Measurements from ENCODE around the gene WDR47.
"Not testable (repeated sequence)": the region's sequence is repeated elsewhere in the genome, so short reads cannot be mapped to it uniquely, and the experiment has no call there.

The WDR47 gene

DNA sequence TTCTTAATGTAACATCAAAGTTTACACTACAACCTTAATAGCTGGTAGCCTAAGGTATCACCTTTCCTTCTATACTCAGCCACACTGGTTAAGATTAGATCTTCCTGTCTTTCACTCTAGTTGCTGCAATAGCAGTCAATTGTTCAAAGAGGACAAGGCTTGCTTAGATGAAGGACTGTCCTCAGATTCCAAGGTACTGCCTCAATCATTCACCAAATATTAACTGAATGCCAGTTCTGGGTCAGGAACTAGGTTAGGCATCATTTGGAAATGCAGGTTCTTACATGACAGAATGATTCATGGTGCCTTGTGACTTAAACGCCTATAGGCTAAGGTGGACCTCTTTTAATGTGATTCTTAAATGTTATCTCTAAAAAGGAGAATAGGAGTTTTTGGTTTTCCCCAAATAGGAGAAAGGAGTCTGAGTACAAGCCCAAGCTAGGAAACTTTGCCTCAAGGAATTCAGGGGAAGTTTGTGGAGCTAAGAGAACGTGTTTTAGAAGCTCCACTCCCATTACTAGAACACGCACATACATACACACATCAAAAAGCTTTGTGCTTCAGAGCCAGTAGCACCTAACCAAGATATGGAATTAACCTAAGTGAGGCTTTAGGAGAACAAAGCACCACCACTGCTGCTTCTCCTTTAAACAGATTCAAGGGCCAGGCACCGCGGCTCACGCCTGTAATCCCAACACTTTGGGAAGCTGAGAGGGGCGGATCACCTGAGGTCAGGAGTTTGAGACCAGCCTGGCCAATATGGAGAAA lies 8.5 kb upstream of the WDR47 start:
- DNase-seq, result no peak

DNA sequence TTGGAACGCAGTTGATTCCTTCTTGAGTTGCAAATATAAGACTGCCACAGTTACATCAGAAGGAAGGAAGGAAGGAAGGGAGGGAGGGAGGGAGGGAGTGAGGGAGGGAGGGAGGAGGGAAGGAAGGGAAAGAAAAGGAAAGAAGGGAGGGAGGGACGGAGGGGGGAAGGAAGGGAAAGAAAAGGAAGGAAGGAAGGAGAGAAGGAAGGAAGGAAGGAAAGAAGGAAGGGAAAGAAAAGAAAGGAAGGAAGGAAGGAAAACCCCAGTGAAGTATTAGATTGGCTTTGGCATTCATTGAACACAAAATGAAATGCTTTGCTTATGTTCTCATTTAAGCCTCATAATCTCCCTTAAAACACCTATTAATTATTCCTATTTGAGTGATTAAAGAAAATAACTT lies 6.4 kb upstream of the WDR47 start:
- DNase-seq, result no peak

DNA sequence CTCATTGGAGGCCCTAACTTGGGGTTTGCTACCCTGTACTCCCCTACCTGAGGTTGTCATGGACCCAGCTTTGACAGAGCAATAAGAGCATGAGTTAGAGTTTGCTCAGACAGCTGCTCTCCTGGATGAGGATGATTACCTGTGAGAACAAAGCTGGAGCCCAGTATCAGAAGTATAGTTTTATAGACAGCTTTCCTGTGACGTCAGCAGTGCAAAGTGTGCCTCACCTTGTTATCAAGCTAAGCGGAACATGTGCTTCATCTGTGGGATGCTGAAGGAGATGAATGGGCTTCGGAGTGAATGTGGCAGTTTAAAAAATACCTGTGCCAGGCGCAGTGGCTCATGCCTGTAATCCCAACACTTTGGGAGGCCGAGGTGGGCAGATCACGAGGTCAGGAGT lies 5.4 kb upstream of the WDR47 start:
- no peak for DNase-seq

DNA sequence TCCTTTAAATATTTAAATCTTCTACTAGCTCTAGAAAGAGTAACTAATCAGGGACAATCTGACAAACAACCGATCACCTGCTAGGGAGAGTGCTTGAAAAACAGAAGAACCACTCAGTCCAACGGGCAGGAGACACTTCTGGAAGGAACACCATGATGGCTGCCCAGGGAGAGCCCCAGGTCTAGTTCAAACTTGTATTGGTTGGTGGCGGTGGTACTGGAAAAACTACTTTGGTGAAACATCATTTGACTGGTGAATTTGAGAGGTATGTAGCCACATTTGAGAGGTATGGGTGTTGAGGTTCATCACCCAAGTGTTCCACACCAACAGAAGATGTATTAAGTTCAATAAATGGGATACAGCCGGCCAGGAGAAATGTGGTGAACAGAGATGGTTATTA lies 4.8 kb upstream of the WDR47 start:
- no peak for DNase-seq

DNA sequence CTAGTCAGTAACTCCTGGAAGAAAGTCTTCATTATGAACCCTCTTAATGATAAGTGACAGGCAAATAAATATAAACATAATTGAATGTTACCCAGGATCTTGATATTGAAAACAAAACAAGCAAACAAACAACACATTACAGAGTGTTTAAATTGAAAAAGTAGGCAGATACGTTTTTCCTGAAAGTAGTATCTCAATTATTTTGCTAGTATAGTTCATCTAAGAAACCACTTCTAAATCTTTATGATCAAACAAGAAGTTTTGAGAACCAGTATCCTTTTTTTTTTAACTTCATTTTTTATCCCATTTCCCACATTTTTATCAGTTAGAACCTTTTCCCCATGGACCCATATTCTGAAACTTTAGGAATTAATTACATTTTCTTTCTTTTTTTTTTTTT lies 3.7 kb upstream of the WDR47 start:
- DNase-seq, result no peak

DNA sequence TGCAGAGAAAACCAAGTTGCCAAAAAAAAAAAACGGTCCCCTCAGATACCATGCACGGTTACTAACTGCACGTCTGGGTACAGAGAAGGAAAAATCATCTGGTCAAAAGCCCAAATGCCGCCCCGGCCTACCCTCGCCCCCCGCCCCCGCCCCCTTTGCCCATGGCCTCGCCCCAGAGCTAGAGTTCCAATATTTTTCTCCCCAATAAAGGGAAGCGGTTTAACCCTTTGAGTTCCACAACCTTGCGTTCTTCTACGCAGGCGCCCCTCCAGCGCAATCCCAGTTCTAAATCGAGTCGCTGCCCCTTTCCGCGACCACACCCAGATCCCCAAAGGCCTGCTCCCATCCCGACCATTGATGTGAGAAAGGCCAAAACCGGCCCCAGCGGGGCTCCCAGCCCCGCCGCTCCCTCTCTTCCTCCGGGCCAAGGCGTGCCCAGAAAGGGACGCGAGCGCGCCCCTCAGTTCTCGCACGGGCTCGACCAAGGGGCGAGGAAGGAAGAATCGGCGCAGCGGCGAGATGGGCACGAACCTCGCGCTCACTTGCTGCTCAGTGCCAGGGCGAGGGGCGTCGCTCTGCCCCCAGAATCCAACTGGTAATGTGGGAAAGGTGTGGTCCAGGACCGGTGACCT lies 797 bp downstream of the WDR47 start:
- DNase-seq, result peak; percentile 24

DNA sequence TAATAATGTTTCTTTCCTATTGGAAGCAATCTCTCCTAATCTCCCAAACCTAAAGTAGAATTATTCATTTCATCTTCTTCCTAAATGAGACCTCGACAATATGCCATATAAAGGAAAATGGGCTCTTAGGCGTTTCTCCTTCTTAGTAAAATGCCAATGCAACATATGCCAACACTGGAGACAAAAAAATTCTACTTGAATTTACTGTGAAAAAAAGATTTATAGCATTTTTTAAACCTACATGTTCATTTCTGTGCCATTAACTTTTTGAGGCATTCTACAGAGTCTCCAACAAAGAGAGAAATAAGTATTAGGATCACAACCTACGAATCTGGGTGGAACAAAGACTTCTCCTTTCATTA lies 1.3 kb downstream of the WDR47 start:
- no peak for DNase-seq

DNA sequence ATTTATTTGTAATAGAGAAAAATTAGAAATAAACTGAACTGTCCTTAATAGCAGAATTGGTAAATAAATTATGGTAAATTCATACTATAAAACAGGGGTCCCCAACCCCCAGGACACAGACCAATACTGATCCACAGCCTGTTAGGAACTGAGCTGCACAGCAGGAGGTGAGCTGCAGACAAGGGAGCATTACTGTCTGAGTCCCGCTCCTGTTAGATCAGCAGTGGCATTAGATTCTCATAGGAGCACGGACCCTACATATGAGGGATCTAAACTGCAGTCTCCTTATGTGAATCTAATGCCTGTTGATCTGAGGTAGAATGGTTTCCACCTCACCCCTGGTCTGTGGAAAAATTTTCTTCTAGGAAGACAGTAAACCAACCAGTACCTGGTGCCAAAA lies 7.5 kb downstream of the WDR47 start:
- no peak for DNase-seq

DNA sequence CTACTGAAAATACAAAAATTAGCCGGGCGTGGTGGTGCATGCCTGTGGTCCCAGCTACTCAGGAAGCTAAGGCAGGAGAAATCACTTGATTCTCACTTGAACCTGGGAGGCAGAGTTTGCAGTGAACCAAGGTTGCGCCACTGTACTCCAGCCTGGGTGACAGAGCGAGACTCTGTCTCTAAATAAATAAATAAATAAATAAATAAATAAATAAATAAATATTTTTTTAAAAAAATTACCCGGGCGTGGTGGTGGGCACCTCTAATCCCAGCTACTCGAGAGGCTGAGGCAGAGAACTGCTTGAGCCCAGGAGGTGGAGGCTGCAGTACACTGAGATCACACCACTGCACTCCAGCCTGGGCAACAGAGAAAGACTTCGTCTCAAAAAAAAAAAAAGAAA lies 12.4 kb downstream of the WDR47 start:
- DNase-seq, result not testable (repeated sequence)

DNA sequence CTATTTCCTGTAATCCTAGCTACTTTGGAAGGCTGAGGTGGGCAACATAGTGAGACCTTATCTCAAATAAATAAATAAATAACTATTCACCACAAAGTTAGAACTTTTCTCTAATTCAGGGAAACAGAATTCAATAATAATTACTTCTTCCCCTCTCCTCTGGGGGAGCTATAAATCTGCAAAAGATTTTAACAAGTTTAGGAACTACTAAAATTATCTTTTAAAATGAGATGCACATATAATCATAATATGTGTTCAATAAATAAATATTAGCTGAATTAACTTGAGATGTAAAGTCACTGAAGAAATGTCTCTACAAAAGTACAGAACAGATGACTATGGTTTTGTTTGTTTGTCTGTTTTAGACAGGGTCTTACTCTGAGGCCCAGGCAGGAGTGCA lies 14.1 kb downstream of the WDR47 start:
- DNase-seq, result no peak

DNA sequence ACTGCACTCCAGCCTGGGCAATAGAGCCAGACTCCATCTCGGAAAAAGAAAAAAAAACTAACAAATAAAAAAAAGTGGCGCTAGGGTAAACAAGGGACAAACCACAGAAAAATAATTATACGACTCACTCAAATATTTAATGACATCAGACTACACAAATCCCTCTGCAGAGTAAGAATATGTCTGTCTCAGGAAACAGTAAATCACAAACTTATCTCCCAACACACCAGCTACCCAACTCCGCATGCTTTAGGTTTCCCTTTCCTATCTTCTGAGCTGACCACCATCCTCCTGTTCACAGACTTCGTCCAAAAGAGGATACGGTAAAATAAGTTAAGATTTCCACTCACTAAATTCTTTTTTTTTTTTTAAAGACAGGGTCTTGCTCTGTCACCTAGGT lies 16.2 kb downstream of the WDR47 start:
- no peak for DNase-seq

DNA sequence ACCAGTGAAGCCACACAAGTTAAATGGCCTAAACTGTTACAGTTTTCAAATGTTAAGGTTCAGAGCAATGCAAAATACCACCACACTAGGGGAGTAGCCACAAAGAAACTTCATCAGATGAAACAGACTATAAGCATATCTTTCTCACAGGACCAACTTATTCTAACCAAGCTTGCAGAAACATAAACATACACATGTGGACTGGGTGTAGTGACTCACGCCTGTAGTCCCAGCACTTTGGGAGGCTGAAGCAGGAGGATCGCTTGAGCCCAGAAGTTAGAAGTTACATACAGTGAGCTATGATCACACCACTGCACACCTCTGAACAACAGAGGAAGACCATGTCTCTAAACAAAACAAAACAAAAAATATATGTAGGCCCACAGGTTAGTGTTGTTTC lies 17.3 kb downstream of the WDR47 start:
- DNase-seq, result no peak

DNA sequence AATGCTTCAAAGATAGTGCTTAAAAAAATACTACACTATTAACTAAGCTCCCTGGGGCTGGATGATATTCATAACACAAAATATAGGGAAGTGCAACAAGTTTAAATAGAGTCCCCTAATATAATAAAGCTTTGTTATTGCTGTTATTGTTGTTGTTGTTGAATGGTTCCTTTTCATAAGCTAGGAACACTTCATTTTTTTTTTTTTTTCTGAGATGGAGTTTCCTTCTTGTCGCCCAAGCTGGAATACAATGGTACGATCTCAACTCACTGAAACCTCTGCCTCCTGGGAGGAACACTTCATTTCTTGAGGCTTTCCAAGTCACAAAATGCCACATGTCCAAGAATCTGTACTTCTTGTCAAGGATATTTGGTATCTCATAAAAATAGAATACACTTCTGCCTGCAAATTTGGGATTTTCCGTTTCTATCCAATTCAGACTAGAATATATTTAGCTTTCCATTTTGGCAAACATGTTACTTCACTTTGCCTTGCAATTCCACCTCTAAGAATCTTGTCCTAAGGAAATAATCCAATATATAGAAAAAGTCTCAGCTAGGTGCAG lies 21.1 kb downstream of the WDR47 start:
- DNase-seq, result no peak

DNA sequence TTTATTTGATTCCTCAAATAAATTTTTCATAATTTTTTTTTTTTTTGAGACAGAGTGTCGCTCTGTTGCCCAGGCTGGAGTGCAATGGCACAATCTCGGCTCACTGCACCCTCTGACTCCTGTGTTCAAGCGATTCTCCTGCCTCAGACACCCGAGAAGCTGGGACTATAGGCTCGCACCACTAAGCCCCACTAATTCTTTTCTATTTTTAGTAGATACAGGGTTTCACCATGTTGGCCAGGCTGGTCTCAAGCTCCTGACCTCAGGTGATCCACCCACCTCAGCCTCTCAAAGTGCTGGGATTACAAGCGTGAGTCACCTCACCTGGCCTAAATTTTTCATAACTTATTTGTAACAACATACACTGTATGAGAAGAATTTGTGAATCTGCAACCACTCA lies 24.2 kb downstream of the WDR47 start:
- DNase-seq, result not testable (repeated sequence)

DNA sequence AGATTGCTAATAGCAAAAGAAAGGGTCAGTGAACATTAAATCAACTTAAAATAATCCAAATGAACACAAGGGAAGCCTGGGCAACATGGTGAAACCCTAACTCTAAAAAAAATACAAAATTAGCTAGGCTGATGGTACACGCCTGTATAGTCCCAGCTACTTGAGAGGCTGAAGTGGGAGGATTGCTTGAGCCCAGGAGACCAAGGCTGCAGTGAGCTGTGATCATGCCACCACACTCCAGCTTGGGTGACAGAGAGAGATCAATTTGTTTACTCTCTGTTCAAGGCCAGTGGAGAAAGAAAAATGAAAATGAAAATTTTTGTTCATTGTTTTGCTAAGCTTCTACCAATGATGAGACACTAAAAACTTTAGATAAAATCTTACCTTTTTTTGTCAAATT lies 24.8 kb downstream of the WDR47 start:
- no peak for DNase-seq

DNA sequence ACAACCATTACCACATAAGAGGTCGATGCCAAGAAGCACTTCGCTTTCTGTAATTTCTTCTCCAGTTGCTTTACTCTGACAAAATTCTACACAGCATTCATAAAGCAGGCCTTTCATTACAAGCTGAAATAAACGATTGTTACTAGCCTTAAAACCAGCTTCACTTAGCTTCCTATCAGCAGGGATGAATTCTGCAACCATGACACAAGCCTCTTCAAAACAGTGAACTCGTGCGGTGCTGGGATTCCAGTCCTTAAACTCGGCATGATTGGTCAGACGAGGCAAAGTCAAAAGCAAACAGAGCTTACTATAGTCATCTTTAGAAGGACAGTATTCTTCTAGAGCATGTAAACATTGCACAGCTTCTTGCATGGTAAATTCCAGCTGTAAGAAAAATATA lies 30.6 kb downstream of the WDR47 start:
- DNase-seq, result no peak

DNA sequence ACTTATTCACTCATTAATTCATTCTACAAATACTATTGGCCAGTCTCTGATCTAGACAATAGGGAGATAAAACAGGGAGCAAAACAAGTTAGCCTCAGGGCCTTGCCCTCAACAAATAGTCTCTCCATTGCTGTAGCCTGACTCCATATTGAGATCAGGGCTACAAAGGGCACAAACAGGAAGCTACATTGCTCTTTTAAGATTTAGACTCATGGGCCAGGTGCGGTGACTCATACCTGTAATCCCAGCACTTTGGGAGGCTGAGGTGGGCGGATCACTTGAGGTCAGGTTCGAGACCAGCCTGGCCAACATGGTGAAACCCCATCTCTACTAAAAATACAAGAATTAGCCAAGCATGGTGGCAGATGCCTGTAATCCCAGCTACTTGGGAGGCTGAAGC lies 45.3 kb downstream of the WDR47 start:
- not testable (repeated sequence) for DNase-seq

DNA sequence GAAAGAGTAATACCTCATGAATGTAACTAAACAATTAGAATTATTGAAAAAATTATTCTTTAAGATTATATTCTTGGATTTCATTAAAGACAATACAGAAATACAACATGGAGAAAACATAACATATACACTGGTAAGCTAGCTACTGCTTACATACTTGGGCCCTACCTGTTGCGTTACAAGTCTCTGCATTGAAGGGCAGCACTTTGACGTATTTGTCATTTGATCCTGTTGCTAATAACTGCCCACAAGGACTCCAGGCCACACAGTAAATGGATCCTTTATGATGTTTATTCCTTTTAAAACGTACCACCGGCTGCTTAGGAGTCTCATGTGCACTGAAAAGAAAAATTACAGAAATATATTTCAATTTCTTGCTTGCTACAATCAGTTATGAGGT lies 58.8 kb downstream of the WDR47 start:
- DNase-seq, result no peak

DNA sequence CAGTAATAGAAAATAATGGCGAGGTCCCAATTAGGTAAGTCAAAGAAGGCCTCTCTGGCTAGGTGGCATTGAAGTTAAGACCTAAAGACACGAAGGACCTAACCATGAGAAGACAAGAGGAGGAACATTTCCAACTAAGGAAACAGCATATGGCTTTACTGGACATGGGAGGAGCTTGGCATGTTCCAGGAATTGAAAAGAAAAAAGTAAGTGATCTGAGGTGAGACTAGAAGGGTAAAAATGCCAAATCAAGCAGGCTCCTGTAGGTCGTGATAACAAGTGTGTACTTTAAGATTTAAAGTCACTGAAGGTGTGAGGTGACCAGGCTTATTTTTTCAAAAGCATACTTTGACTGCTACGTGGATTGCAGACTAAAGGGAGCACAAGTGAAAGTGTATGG lies 65.2 kb downstream of the WDR47 start:
- DNase-seq, result no peak

DNA sequence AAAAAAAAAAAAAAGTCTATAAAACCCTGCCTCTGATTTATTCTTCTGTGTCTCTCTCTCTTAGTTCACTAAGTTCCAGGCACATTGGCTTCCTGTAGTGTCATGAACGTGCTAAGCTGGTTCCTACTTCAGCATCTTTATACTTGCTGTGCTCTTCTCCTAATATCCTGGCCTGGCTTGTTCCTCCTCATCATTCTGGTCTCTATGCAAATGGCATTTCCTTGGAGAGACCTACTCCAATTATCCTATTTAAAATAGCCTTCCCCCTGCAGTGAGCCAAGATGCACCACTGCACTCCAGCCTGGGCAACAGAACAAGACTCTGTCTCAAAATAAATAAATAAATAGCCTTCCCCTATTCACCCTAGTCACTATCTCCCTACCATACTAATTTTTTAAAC lies 69.0 kb downstream of the WDR47 start:
- DNase-seq, result no peak

DNA sequence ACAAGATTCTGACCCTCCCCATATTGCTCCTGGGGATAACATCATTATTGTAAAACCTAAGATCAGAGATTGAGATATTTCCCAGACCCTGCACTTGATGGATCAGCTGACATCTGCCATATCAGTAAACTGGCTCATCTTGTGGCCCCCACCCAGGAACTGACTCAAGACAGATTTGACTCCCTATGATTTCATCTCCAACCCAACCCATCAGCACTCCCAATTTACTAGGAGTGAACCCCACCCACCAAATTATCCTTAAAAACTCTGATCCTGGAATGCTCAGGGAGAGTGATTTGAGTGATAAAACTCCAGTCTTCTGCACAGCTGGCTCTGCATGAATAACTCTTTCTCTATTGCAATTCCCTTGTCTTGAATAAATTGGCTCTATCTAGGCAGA lies 72.6 kb downstream of the WDR47 start:
- no peak for DNase-seq

DNA sequence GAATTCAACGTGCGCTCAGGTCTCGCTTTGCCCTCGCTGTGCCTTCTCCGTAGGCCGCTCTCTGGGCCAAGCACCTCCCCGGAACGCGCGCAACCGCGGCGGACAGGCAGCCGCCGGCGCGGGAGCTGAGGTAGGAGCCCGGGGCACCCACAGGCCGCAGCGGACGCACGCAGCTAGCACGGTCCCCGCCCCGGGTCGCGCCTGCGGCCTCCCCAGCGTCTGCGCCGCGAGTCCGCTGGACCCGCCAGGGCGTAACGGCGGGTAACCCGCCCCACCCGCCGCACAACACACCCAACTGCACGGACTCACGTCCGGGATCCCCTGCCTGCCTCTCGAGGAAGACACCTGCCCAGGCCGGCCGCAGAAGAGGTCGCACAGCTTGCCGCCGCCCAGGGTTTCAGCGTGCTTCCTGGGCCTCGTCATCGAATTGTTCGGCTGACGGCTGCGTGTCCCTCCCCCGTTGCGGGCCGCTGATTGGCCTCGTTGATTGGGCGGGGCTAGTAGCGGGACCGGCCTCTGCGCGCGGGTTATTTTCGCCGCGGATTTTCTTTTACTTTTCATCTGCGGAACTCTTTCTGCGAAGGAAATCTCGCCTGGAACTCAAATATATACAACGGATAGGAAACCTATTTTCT lies 78.7 kb downstream of the WDR47 start, which contains the start of gene CLCC1:
TSS of gene CLCC1 (minus strand) at position 433 of the 635 bp plus-strand sequence. CDS start 13,047 bp downstream, outside the sequence.
- DNase-seq, result peak; percentile 89

DNA sequence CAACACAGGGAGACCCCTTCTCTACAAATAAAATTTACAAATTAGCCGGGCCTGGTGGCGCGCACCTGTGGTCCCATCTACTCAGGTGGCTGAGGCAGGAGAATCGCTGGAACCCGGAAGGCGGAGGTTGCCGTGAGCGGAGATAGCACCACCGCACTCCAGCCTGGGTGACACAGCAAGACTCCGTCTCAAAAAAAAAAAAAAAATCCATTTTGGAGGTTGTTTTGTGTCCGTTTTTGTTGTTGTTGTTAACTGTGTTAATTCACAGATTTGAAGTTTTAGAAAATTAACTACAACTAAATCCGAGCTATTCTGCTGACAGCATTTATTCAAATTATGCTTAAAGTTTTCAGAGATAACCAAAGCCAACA lies 79.2 kb downstream of the WDR47 start:
- DNase-seq, result no peak

All from activated CD8-positive, alpha-beta memory T cell treated with anti-CD3 and anti-CD28 coated beads, Interleukin-2, amount 50 U/mL, for 4 hours (primary cell).